ENCODE measurements around the gene NTRK2.

GRCh38 chr9:84827216-84827765, 157.8 kb downstream of the NTRK2 start:
- TF ChIP-seq EP300 (IDR thresholded peaks at IDR 0.05; ENCODE audit: borderline replicate concordance) = no peak
- TF ChIP-seq YY1 (IDR thresholded peaks at IDR 0.05; ENCODE audit: low read depth) = no peak
- TF ChIP-seq MAX (IDR thresholded peaks at IDR 0.05) = no peak
- TF ChIP-seq CEBPB (IDR thresholded peaks at IDR 0.05) = no peak
- TF ChIP-seq RAD21 (IDR thresholded peaks at IDR 0.05; ENCODE audit: low read depth) = no peak
- no peak for TF ChIP-seq EGR1 (IDR thresholded peaks at IDR 0.05)
- TF ChIP-seq USF1 (IDR thresholded peaks at IDR 0.05) = no peak
- TF ChIP-seq TEAD4 (IDR thresholded peaks at IDR 0.05) = no peak
- no peak for TF ChIP-seq CREB1 (IDR thresholded peaks at IDR 0.05; ENCODE audit: low read depth)
- TF ChIP-seq REST (IDR thresholded peaks at IDR 0.05; ENCODE audit: low read depth) = no peak
- TF ChIP-seq TCF12 (IDR thresholded peaks at IDR 0.05; ENCODE audit: low read depth) = no peak
- TF ChIP-seq TAF1 (IDR thresholded peaks at IDR 0.05; ENCODE audit: low read depth) = no peak
- TF ChIP-seq NFIC (IDR thresholded peaks at IDR 0.05) = no peak
- TF ChIP-seq ZBTB7A (IDR thresholded peaks at IDR 0.05; ENCODE audit: low read depth) = no peak

Data from Ishikawa (cell line).